AG04450 (cell line): ENCODE measurements around the gene MROH2A. TPM values are rescaled to one million over a fixed set of nuclear protein-coding genes. Genes with fewer than 3 reads are reported as not detected.

Source experiments
- CTCF ChIA-PET: fragments of 300-600, 350-600 bp; formaldehyde crosslinking; extraction: SDS; loops from one replicate; lab custom pipeline; 2022; ENCODE audit warnings: antibody characterized with exemption, inconsistent platforms; lab: Charles Lee
- POLR2A ChIA-PET: fragments of 350-600 bp; formaldehyde crosslinking; extraction: SDS; loops from one replicate; lab custom pipeline; 2021; ENCODE audit warnings: antibody characterized with exemption, inconsistent platforms; lab: Yijun Ruan, JAX
- DNase-seq: peaks from one replicate; pipeline ENCODE4 v3.0.0-alpha.2; 2011; ENCODE audit warnings: low read depth, low spot score
- H3K27ac ChIP-seq: one replicate; pipeline ENCODE4 v1.5.1; 2012; ENCODE audit warnings: low read depth, low read length, control low read depth
- H3K27me3 ChIP-seq: one replicate; pipeline ENCODE4 v1.6.0; 2012; ENCODE audit warnings: low read length; ENCODE audit not compliant: control insufficient read depth, insufficient read depth
- H3K4me3 ChIP-seq: 2 replicates; pipeline ENCODE4 v1.5.1; 2011; ENCODE audit warnings: mild to moderate bottlenecking, low read depth, low read length, control low read depth
- H3K9me3 ChIP-seq: 2 replicates; pipeline ENCODE4 v1.5.1; 2012; ENCODE audit warnings: low read length; ENCODE audit not compliant: control insufficient read depth, insufficient read depth
- polyA plus RNA-seq: library from polyadenylated mRNA; depleted of rRNA; stranded (reverse); fragments of >200 nt; gene quantifications from 2 replicates; pipeline ENCODE4 v1.2.3, GENCODE V29; 2011
- TF ChIP-seq, protein P1 (sequence below): IDR thresholded peaks from 2 replicates; pipeline ENCODE4 v1.5.1; 2011; ENCODE audit warnings: low read depth, low read length, control low read depth, inconsistent platforms

Gene MROH2A
- polyA plus RNA-seq, 1 experiment: not detected

DNA sequence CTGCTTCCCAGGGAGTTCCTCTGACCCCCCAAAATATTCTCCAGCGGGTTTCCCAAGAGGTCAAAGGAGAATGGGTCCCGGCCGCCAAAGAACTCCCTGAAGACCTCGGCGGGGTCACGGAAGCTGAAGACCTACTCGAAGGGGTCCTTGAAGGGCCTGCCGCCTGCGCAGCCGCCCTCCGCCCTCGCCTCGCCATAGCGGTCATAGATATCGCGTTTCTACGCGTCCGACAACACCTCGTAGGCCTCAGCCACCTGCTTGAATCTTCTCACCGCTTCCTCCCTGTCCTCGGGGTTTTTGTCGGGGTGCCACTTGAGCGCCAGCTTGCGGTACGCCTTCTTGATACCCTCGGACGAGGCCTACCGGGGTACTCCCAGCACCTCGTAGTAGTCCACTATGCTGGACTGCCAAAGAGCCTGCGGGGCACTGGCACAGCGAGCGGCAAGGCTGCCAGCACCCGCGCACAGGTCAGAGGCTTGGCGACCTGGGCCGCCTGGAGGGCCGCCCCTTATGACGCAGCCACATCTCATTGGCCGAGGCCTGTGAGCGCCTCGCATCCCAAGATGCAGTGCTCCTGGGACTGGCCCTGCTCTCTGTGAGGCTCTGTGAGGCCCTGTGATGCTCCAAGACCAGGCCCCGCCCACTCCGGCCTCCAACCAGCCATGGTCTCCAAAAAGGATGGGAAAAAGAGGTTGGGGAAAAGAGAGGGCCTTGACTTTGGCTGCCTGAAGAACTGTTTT, 23.1 kb upstream of the MROH2A start:
- ChIA-PET CTCF (no interaction called here), POLR2A (no interaction called here)
- Histone ChIP-seq H3K27ac (no peak overlapping the region), H3K4me3 (no peak overlapping the region), H3K27me3 (peaks cover 4% of the 10 kb centered on the region), H3K9me3 (peaks cover 13% of the 10 kb centered on the region)
- TF ChIP-seq, protein P1, sequence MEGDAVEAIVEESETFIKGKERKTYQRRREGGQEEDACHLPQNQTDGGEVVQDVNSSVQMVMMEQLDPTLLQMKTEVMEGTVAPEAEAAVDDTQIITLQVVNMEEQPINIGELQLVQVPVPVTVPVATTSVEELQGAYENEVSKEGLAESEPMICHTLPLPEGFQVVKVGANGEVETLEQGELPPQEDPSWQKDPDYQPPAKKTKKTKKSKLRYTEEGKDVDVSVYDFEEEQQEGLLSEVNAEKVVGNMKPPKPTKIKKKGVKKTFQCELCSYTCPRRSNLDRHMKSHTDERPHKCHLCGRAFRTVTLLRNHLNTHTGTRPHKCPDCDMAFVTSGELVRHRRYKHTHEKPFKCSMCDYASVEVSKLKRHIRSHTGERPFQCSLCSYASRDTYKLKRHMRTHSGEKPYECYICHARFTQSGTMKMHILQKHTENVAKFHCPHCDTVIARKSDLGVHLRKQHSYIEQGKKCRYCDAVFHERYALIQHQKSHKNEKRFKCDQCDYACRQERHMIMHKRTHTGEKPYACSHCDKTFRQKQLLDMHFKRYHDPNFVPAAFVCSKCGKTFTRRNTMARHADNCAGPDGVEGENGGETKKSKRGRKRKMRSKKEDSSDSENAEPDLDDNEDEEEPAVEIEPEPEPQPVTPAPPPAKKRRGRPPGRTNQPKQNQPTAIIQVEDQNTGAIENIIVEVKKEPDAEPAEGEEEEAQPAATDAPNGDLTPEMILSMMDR: no peak
- no peak for DNase-seq

DNA sequence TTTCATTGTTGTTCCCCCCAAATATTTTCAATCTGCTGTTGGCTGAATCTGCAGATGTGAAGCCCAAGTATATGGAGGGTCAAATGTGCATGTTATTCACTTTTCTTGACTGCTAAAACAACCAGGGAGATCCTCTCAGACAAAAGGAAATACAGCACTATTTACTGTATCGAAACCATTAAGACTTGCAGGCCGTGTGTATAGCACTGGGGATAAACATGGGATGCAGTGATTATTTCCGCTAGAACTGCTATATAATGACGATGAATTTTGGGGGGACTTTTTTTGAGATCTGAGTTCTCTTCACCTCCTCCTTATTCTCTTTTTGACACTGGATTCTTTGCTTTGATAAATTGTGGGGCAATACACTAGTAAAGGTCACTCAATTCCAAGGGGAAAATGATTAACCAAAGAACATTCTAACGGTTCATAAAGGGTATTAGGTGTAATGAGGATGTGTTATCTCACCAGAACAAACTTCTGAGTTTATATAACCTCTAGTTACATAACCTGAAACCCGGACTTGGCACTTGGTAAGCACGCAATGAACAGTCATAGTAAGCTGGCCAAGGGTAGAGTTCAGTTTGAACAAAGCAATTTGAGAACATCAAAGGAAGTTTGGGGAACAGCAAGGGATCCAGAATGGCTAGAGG, 21.6 kb upstream of the MROH2A start:
- no peak overlapping the region for H3K27ac ChIP-seq
- CTCF ChIA-PET: no interaction called here
- peaks cover 6% of the 10 kb centered on the region; the same call in 1 of the 2 replicates for H3K9me3 ChIP-seq
- no peak overlapping the region for H3K4me3 ChIP-seq
- DNase-seq: no peak
- TF ChIP-seq, protein P1: no peak
- H3K27me3 ChIP-seq: peaks cover 4% of the 10 kb centered on the region
- POLR2A ChIA-PET: no interaction called here

DNA sequence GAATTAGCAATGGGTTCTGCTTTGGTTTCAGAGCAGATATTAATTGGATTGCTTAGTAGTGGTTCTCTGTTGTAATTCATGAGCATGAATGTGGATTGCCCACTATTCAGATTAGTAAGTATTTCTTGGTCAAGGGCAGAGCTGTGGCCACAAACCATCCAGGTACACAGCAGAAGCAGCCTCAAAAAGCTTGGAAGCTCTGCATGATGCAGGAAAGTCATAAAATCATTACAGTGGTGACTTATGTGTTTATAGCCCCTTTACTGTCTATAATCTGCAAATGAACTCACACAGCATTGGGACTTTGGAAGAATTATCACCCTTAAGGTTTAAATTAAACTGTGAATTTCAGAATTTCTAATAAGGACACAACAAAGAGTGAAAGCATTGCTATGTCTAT, 20.0 kb upstream of the MROH2A start:
- ChIA-PET CTCF (no interaction called here), POLR2A (no interaction called here)
- Histone ChIP-seq H3K9me3 (peaks cover 6% of the 10 kb centered on the region; the same call in 1 of the 2 replicates), H3K4me3 (no peak overlapping the region), H3K27me3 (peaks cover 4% of the 10 kb centered on the region), H3K27ac (no peak overlapping the region)
- no peak for DNase-seq
- TF ChIP-seq, protein P1: no peak

DNA sequence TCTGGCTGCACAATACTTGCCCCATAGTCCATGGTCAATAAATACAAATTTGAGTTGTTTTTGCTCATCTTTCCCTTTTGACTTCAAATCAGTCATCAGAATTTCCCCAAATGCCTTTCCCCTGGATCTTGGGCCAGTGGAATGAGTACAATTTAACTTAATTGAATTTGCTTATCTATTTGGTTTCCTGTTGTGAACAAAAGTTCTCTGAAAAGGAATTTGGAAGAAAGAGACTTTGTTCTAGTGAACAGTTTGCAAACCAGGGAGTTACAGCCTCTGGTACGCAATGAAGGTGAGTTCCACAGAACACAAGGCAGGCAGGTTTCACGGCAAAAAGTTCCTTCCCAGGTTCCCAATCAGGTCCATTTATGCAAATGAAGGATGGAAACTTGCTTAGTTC, 19.3 kb upstream of the MROH2A start:
- TF ChIP-seq, protein P1: no peak
- H3K4me3 ChIP-seq: no peak overlapping the region
- ChIA-PET POLR2A (no interaction called here), CTCF (no interaction called here)
- peaks cover 6% of the 10 kb centered on the region; the same call in 1 of the 2 replicates for H3K9me3 ChIP-seq
- H3K27me3 ChIP-seq: no peaks in the 10 kb centered on the region
- H3K27ac ChIP-seq: no peak overlapping the region
- DNase-seq: no peak

DNA sequence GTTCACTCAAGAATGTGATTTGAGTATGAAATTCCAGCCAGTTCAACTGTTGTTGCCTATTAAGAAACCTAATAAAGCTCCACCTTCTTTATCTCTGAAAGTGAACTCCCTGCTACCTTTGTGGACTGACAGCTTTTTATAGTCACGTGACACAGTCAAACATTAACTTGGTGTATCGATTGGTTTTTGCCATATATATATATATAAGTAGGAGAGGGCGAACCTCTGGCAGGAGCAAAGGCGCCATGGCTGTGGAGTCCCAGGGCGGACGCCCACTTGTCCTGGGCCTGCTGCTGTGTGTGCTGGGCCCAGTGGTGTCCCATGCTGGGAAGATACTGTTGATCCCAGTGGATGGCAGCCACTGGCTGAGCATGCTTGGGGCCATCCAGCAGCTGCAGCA, 18.1 kb upstream of the MROH2A start, which contains the start of gene UGT1A1:
Gene UGT1A1, plus strand, starts transcription at position 228 of the 400 bp plus-strand sequence. Its CDS starts 18 bp downstream, at position 246.
- POLR2A ChIA-PET: no interaction called here

More for the DNA sequence above, 18.1 kb upstream of the MROH2A start, which contains the start of gene UGT1A1:
- CTCF ChIA-PET: no interaction called here
- TF ChIP-seq, protein P1: no peak
- Histone ChIP-seq H3K4me3 (no peak within 1 kb of the TSS), H3K9me3 (peaks cover 3% of the 10 kb centered on the region; the same call in 1 of the 2 replicates), H3K27me3 (no peaks in the 10 kb centered on the region), H3K27ac (no peak within 1 kb of the TSS)
- DNase-seq: no peak
